ENCODE results near the gene GABRQ.
"Not testable (repeated sequence)": the region's sequence is repeated elsewhere in the genome, so short reads cannot be mapped to it uniquely, and the experiment has no call there.

The GABRQ gene

DNA sequence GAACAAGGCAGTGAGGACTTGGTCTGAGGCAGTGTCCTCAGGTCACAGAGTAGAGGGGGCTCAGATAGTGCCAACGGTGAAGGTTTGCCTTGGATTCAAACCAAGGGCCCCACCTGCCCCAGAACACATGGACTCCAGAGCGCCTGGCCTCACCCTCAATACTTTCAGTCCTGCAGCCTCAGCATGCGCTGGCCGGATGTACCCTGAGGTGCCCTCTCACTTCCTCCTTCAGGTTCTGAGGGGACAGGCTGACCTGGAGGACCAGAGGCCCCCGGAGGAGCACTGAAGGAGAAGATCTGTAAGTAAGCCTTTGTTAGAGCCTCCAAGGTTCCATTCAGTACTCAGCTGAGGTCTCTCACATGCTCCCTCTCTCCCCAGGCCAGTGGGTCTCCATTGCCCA is 62.7 kb downstream of the GABRQ start:
- not testable (repeated sequence) for H3K27ac ChIP-seq (ENCODE audit: low read depth, low read length); H3K79me1 ChIP-seq (ENCODE audit: low read length); H4K5ac ChIP-seq (ENCODE audit: low read length); H3K36me3 ChIP-seq (ENCODE audit: control insufficient read depth, insufficient read depth, low read length); H3K27me3 ChIP-seq (ENCODE audit: insufficient read depth, low read length, poor library complexity); H3K18ac ChIP-seq (ENCODE audit: low read length); H4K8ac ChIP-seq (ENCODE audit: low read depth, low read length); H2AK5ac ChIP-seq (ENCODE audit: low read length); H2BK5ac ChIP-seq (ENCODE audit: low read length); H3K4me3 ChIP-seq (ENCODE audit: low read length); H3K79me2 ChIP-seq (ENCODE audit: control insufficient read depth, insufficient read depth, low read length); H2BK120ac ChIP-seq (ENCODE audit: low read depth, low read length); H2BK15ac ChIP-seq (replicated peaks; ENCODE audit: low read depth); DNase-seq; H3K9ac ChIP-seq (ENCODE audit: low read length); H3K56ac ChIP-seq (ENCODE audit: low read length); H3K4me1 ChIP-seq (ENCODE audit: control insufficient read depth, low read depth, low read length); H3K4ac ChIP-seq (ENCODE audit: low read depth, low read length); H3K23ac ChIP-seq (ENCODE audit: low read length); H3K4me2 ChIP-seq (ENCODE audit: low read length)
- no CpG with 5 or more reads among the region's 5 CpGs for WGBS (ENCODE audit: extremely low coverage, insufficient coverage, low lambda C conversion rate)

DNA sequence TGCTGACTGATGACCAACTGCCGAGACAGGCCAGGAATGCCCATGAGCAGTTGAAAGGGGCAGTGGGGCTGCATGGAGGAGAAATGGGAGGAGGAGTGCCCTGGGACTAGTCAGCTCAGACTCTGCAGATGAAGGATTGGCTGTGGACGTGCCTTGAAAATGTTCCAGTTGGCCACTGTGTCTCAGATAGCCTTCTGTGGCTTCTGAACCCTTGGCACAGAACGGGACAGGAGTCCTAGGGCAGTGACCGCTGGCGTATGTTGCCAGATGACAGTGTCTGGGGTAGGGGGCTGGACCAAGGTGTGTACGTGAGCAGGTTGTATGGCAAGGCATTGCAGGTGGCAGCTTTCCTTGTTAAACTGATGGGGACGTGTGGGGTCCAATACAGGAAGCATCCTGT is 68.8 kb downstream of the GABRQ start:
- H3K18ac ChIP-seq (ENCODE audit: low read length); H3K79me1 ChIP-seq (ENCODE audit: low read length); H3K27me3 ChIP-seq (ENCODE audit: insufficient read depth, low read length, poor library complexity); H3K56ac ChIP-seq (ENCODE audit: low read length); H3K9ac ChIP-seq (ENCODE audit: low read length); H3K23ac ChIP-seq (ENCODE audit: low read length); H4K8ac ChIP-seq (ENCODE audit: low read depth, low read length); H2AK5ac ChIP-seq (ENCODE audit: low read length); H2BK5ac ChIP-seq (ENCODE audit: low read length); DNase-seq; H2BK120ac ChIP-seq (ENCODE audit: low read depth, low read length); H3K27ac ChIP-seq (ENCODE audit: low read depth, low read length); H2BK15ac ChIP-seq (replicated peaks; ENCODE audit: low read depth); H3K36me3 ChIP-seq (ENCODE audit: control insufficient read depth, insufficient read depth, low read length); H3K4me1 ChIP-seq (ENCODE audit: control insufficient read depth, low read depth, low read length); H3K79me2 ChIP-seq (ENCODE audit: control insufficient read depth, insufficient read depth, low read length); H3K4ac ChIP-seq (ENCODE audit: low read depth, low read length); H4K5ac ChIP-seq (ENCODE audit: low read length); H3K4me3 ChIP-seq (ENCODE audit: low read length); H3K4me2 ChIP-seq (ENCODE audit: low read length): not testable (repeated sequence)
- WGBS (ENCODE audit: extremely low coverage, insufficient coverage, low lambda C conversion rate): no CpG with 5 or more reads among the region's 7 CpGs

Measured in mesendoderm (in vitro differentiated cells).